HTERT RPE-1 (cell line): ENCODE measurements around the gene UBE2Q1.

Experiments
- in situ Hi-C: fragments of 300-500 bp; cut with MboI; formaldehyde crosslinking; loops from 4 replicates; pipeline ENCODE4 v1.14.3; 2020; ENCODE audit warnings: low sequenced_read_pairs

UBE2Q1 gene

GRCh38 chr1:154577346-154578057 lies 19.0 kb upstream of the UBE2Q1 start:
- in situ Hi-C loops, result no loop called here

- in situ Hi-C loops, result no loop called here
These were observed 17.6 kb upstream of the UBE2Q1 start for GRCh38 chr1:154575951-154576566.

- in situ Hi-C loops, result no loop called here
These were observed 16.9 kb upstream of the UBE2Q1 start for GRCh38 chr1:154575147-154575927.

- in situ Hi-C loops, result no loop called here
These were observed 16.3 kb upstream of the UBE2Q1 start for GRCh38 chr1:154574716-154575115.

- in situ Hi-C loops, result no loop called here
These were observed 14.7 kb upstream of the UBE2Q1 start for GRCh38 chr1:154573168-154573510.

- in situ Hi-C loops, result no loop called here
These were observed 14.2 kb upstream of the UBE2Q1 start for GRCh38 chr1:154572468-154573167.

GRCh38 chr1:154571964-154572288 lies 13.5 kb upstream of the UBE2Q1 start:
- in situ Hi-C loops, result no loop called here

- in situ Hi-C loops, result no loop called here
These were observed 12.9 kb upstream of the UBE2Q1 start for GRCh38 chr1:154571244-154571963.

- in situ Hi-C loops, result no loop called here
These were observed 9.8 kb upstream of the UBE2Q1 start for GRCh38 chr1:154568157-154568815.

- in situ Hi-C loops, result no loop called here
These were observed 9.1 kb upstream of the UBE2Q1 start, which contains the start of gene CHRNB2 for GRCh38 chr1:154567386-154568156. TSS of gene CHRNB2 (plus strand) at chr1:154567778. CDS start at chr1:154568045, 267 bp downstream.

- in situ Hi-C loops, result no loop called here
These were observed 7.4 kb upstream of the UBE2Q1 start for GRCh38 chr1:154565876-154566275.

GRCh38 chr1:154559466-154560044 lies 1.1 kb upstream of the UBE2Q1 start:
- in situ Hi-C loops, result no loop called here

- in situ Hi-C loops, result no loop called here
These were observed 431 bp upstream of the UBE2Q1 start for GRCh38 chr1:154558720-154559465.

GRCh38 chr1:154557248-154557938 lies 1.1 kb downstream of the UBE2Q1 start:
- in situ Hi-C loops, result no loop called here

- in situ Hi-C loops, result no loop called here
These were observed 2.0 kb downstream of the UBE2Q1 start for GRCh38 chr1:154556422-154556821.

- in situ Hi-C loops, result no loop called here
These were observed 5.1 kb downstream of the UBE2Q1 start for GRCh38 chr1:154553056-154554030.

- in situ Hi-C loops, result no loop called here
These were observed 6.4 kb downstream of the UBE2Q1 start for GRCh38 chr1:154552036-154552435.
